AG04450 (cell line): ENCODE data around the gene CD99L2. TPM values are rescaled to one million over a fixed set of nuclear protein-coding genes. Genes with fewer than 3 reads are reported as not detected.

ENCODE experiments used
- CTCF ChIA-PET: fragments of 300-600, 350-600 bp; formaldehyde crosslinking; extraction: SDS; loops from one replicate; lab custom pipeline; 2022; ENCODE audit warnings: antibody characterized with exemption, inconsistent platforms; lab: Charles Lee
- POLR2A ChIA-PET: fragments of 350-600 bp; formaldehyde crosslinking; extraction: SDS; loops from one replicate; lab custom pipeline; 2021; ENCODE audit warnings: antibody characterized with exemption, inconsistent platforms; lab: Yijun Ruan, JAX
- DNase-seq: peaks from one replicate; pipeline ENCODE4 v3.0.0-alpha.2; 2011; ENCODE audit warnings: low read depth, low spot score
- H3K27ac ChIP-seq: one replicate; pipeline ENCODE4 v1.5.1; 2012; ENCODE audit warnings: low read depth, low read length, control low read depth
- H3K27me3 ChIP-seq: one replicate; pipeline ENCODE4 v1.6.0; 2012; ENCODE audit warnings: low read length; ENCODE audit not compliant: control insufficient read depth, insufficient read depth
- H3K4me3 ChIP-seq: 2 replicates; pipeline ENCODE4 v1.5.1; 2011; ENCODE audit warnings: mild to moderate bottlenecking, low read depth, low read length, control low read depth
- H3K9me3 ChIP-seq: 2 replicates; pipeline ENCODE4 v1.5.1; 2012; ENCODE audit warnings: low read length; ENCODE audit not compliant: control insufficient read depth, insufficient read depth
- CTCF ChIP-seq: IDR thresholded peaks from 2 replicates; pipeline ENCODE4 v1.5.1; 2011; ENCODE audit warnings: low read depth, low read length, control low read depth, inconsistent platforms
- polyA plus RNA-seq: library from polyadenylated mRNA; depleted of rRNA; stranded (reverse); fragments of >200 nt; gene quantifications from 2 replicates; pipeline ENCODE4 v1.2.3, GENCODE V29; 2011

CD99L2 gene
- polyA plus RNA-seq, 1 experiment, result 52.4 TPM

GRCh38 chrX:150813922-150814321 is 84.5 kb downstream of the CD99L2 start:
- TF ChIP-seq CTCF, result no peak
- no peak overlapping the region for H3K4me3 ChIP-seq
- POLR2A ChIA-PET, result no interaction called here
- CTCF ChIA-PET, result no interaction called here
- H3K27me3 ChIP-seq, result no peaks in the 10 kb centered on the region
- H3K9me3 ChIP-seq, result no peaks in the 10 kb centered on the region
- DNase-seq, result no peak
- H3K27ac ChIP-seq, result no peak overlapping the region

GRCh38 chrX:150806827-150807226 is 91.6 kb downstream of the CD99L2 start:
- no peak for TF ChIP-seq CTCF
- Histone ChIP-seq H3K27me3 (no peaks in the 10 kb centered on the region), H3K4me3 (no peak overlapping the region), H3K27ac (no peak overlapping the region), H3K9me3 (no peaks in the 10 kb centered on the region)
- no peak for DNase-seq
- ChIA-PET CTCF (no interaction called here), POLR2A (no interaction called here)

- H3K27ac ChIP-seq, result no peak overlapping the region
- H3K27me3 ChIP-seq, result no peaks in the 10 kb centered on the region
- TF ChIP-seq CTCF, result no peak
- DNase-seq, result no peak
- CTCF ChIA-PET, result no interaction called here
- H3K4me3 ChIP-seq, result no peak overlapping the region
- no peaks in the 10 kb centered on the region for H3K9me3 ChIP-seq
- POLR2A ChIA-PET, result no interaction called here
Observed at GRCh38 chrX:150805736-150806135, 92.7 kb downstream of the CD99L2 start.

- CTCF ChIA-PET, result no interaction called here
- TF ChIP-seq CTCF, result no peak
- H3K27me3 ChIP-seq, result no peaks in the 10 kb centered on the region
- no peak for DNase-seq
- H3K27ac ChIP-seq, result no peak overlapping the region
- H3K9me3 ChIP-seq, result no peaks in the 10 kb centered on the region
- POLR2A ChIA-PET, result no interaction called here
- no peak overlapping the region for H3K4me3 ChIP-seq
Observed at GRCh38 chrX:150792949-150793527, 105.4 kb downstream of the CD99L2 start.

- POLR2A ChIA-PET, result no interaction called here
- DNase-seq, result no peak
- TF ChIP-seq CTCF, result no peak
- H3K9me3 ChIP-seq, result no peaks in the 10 kb centered on the region
- H3K27me3 ChIP-seq, result no peaks in the 10 kb centered on the region
- no peak overlapping the region for H3K27ac ChIP-seq
- H3K4me3 ChIP-seq, result no peak overlapping the region
- CTCF ChIA-PET, result no interaction called here
Observed at GRCh38 chrX:150790021-150790420, 108.4 kb downstream of the CD99L2 start.
